HepG2 (cell line): ENCODE data around the gene BLVRA. TPM values are rescaled to one million over a fixed set of nuclear protein-coding genes. Genes with fewer than 3 reads are reported as not detected.

Source experiments
- AKAP8 ChIP-seq: sonication (generic); formaldehyde crosslinking; IDR thresholded peaks from 2 replicates; pipeline ENCODE4 v1.5.1; 2020; ENCODE audit warnings: mild to moderate bottlenecking, missing genetic modification reagents
- DBP ChIP-seq: sonication (generic); formaldehyde crosslinking; IDR thresholded peaks from 2 replicates; pipeline ENCODE4 v1.4.0; 2020; ENCODE audit warnings: missing genetic modification reagents; ENCODE audit errors: not compliant biosample characterization
- EZH2 ChIP-seq: conservative IDR thresholded peaks from 2 replicates; pipeline ENCODE4 v1.6.1; 2012; ENCODE audit warnings: mild to moderate bottlenecking, low read depth, low read length, moderate library complexity
- GTF3A ChIP-seq: sonication (generic); formaldehyde crosslinking; conservative IDR thresholded peaks from 2 replicates; pipeline ENCODE4 v1.4.0; 2020; ENCODE audit warnings: mild to moderate bottlenecking, missing genetic modification reagents
- HNRNPH1 ChIP-seq: fragments of 200-400 bp; formaldehyde crosslinking; optimal IDR thresholded peaks from 2 replicates; pipeline ENCODE3; 2017; ENCODE audit warnings: mild to moderate bottlenecking, low read depth, low read length
- JUN ChIP-seq: sonication (generic); formaldehyde crosslinking; IDR thresholded peaks from 2 replicates; pipeline ENCODE4 v1.4.0; 2020; ENCODE audit warnings: mild to moderate bottlenecking, missing genetic modification reagents
- KLF16 ChIP-seq, 2 experiments: sonication (generic) in 1 of 2; formaldehyde crosslinking in 1 of 2; IDR thresholded peaks; 2 replicates each; pipeline versions ENCODE4 v1.6.1 to v1.8.0; 2016 to 2023; ENCODE audit warnings: missing genetic modification reagents in 2 of 2, missing compliant biosample characterization in 1 of 2
- NRL ChIP-seq: sonication (generic); formaldehyde crosslinking; IDR thresholded peaks from 2 replicates; pipeline ENCODE4 v1.5.0; 2020; ENCODE audit warnings: missing genetic modification reagents, mild to moderate bottlenecking, moderate library complexity, borderline replicate concordance
- PBX2 ChIP-seq: IDR thresholded peaks from 2 replicates; pipeline ENCODE4 v1.6.1; 2016; ENCODE audit warnings: control low read depth
- RXRB ChIP-seq: IDR thresholded peaks from 2 replicates; pipeline ENCODE4 v1.6.1; 2016; ENCODE audit warnings: borderline replicate concordance, missing genetic modification reagents, missing compliant biosample characterization
- SNAPC4 ChIP-seq: sonication (generic); formaldehyde crosslinking; IDR thresholded peaks from 2 replicates; pipeline ENCODE4 v1.4.0; 2020; ENCODE audit warnings: mild to moderate bottlenecking, missing genetic modification reagents
- THAP9 ChIP-seq: sonication (generic); formaldehyde crosslinking; IDR thresholded peaks from 2 replicates; pipeline ENCODE4; 2020; ENCODE audit warnings: missing genetic modification reagents, mild to moderate bottlenecking, borderline replicate concordance
- ZNF24 ChIP-seq: fragments of 450-650 bp; IDR thresholded peaks from 2 replicates; pipeline ENCODE4 v1.6.1; 2017; ENCODE audit warnings: antibody characterized with exemption, mild to moderate bottlenecking
- ZNF335 ChIP-seq: sonication (generic); formaldehyde crosslinking; IDR thresholded peaks from 2 replicates; pipeline ENCODE4 v1.4.0; 2020; ENCODE audit warnings: missing genetic modification reagents
- ZNF414 ChIP-seq: sonication (generic); formaldehyde crosslinking; IDR thresholded peaks from 2 replicates; pipeline ENCODE4 v1.5.0; 2020; ENCODE audit warnings: missing genetic modification reagents
- ZNF816 ChIP-seq: sonication (generic); formaldehyde crosslinking; IDR thresholded peaks from 2 replicates; pipeline ENCODE4 v1.8.0; 2022; ENCODE audit warnings: missing genetic modification reagents, mild to moderate bottlenecking, borderline replicate concordance
- polyA plus RNA-seq, 8 experiments: library from polyadenylated mRNA; depleted of rRNA in 3 of 8; stranded (reverse) in 7 of 8; unstranded in 1 of 8; fragments of >200 nt; fragmentation: Illumina TruSeq in 4 of 8; extraction: Trizol in 4 of 8; gene quantifications; 2 replicates each; pipeline versions ENCODE4 v1.2.1 to v1.2.3, GENCODE V29; 2011 to 2016; ENCODE audit warnings: low read depth in 4 of 8, missing spikeins in 1 of 8, mixed read lengths in 1 of 8; ENCODE audit not compliant: insufficient read depth in 1 of 8
- total RNA-seq, 5 experiments: library from RNA; depleted of rRNA; stranded (reverse); fragments of >200 nt; fragmentation: Illumina TruSeq; extraction: Trizol; gene quantifications; 2 replicates each; pipeline ENCODE4 v1.2.3, GENCODE V29; 2016; ENCODE audit warnings: low read depth in 1 of 5
- TF ChIP-seq, protein P1 (sequence below): fragments of 450-650 bp; IDR thresholded peaks from 2 replicates; pipeline ENCODE4 v1.6.1; 2017

The BLVRA gene
- total and polyA plus RNA-seq, 2 of the 13 experiments (the other 11 are each of a cell fraction or from before 2014, with no cell fraction given): 39.2 to 64.2 TPM

DNA sequence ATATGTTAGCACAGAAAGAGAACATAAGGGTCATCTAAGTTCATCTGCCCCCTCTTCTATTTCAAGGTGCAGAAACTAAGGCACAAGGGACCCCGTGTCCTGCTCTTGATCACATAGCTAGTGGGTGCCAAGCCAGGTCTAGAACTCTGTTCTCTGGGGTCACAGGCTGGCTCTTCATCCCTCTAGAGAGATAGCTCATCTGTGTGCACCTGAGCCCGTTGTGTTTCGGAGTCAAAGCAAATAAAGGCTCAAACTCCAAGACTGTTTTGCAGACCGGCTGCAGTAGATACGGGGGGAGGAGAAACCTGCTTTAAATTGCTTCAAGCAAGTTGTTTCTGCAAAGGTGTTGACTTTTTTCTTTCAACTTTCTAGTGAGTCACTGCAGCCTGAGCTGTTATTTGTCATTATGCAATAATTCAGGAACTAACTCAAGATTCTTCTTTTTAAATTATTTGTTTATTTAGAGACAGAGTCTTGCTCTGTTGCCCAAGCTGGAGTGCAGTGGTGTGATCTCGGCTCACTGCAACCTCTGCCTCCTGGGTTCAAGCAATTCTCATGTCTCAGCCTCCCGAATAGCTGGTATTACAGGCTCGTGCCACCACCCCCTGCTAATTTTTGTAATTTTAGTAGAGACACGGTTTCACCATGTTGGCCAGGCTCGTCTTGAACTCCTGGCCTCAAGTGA lies 6.5 kb downstream of the BLVRA start (continued):
- TF ChIP-seq SNAPC4 (CRISPR knock-in tag): no peak
- no peak for TF ChIP-seq ZNF414 (CRISPR knock-in tag)
- TF ChIP-seq NRL (CRISPR knock-in tag): no peak
- TF ChIP-seq JUN (CRISPR knock-in tag): no peak
- TF ChIP-seq AKAP8 (CRISPR knock-in tag): no peak
- no peak for TF ChIP-seq HNRNPH1
- TF ChIP-seq RXRB (CRISPR knock-in tag): peak; percentile 64
- no peak for TF ChIP-seq EZH2
- no peak for TF ChIP-seq PBX2 (CRISPR knock-in tag)
- peak in 1 of 2 experiments; percentile 65; a peak in 2 of 4 replicates for TF ChIP-seq KLF16 (CRISPR knock-in tag; IDR thresholded peaks at IDR 0.05)
- TF ChIP-seq ZNF816 (CRISPR knock-in tag): no peak
- TF ChIP-seq, protein P1, sequence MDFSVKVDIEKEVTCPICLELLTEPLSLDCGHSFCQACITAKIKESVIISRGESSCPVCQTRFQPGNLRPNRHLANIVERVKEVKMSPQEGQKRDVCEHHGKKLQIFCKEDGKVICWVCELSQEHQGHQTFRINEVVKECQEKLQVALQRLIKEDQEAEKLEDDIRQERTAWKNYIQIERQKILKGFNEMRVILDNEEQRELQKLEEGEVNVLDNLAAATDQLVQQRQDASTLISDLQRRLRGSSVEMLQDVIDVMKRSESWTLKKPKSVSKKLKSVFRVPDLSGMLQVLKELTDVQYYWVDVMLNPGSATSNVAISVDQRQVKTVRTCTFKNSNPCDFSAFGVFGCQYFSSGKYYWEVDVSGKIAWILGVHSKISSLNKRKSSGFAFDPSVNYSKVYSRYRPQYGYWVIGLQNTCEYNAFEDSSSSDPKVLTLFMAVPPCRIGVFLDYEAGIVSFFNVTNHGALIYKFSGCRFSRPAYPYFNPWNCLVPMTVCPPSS: no peak
- TF ChIP-seq ZNF335 (CRISPR knock-in tag): no peak
- no peak for TF ChIP-seq ZNF24
- no peak for TF ChIP-seq DBP
- no peak for TF ChIP-seq GTF3A (CRISPR knock-in tag)
- TF ChIP-seq THAP9: no peak
